ENCODE data around the gene CPXM2. TPM values are rescaled to one million over a fixed set of nuclear protein-coding genes. Genes with fewer than 3 reads are reported as not detected.

Gene CPXM2
- total and polyA plus RNA-seq, 2 donors (not counting 1 experiment from before 2014, with no cell fraction given): not detected

DNA sequence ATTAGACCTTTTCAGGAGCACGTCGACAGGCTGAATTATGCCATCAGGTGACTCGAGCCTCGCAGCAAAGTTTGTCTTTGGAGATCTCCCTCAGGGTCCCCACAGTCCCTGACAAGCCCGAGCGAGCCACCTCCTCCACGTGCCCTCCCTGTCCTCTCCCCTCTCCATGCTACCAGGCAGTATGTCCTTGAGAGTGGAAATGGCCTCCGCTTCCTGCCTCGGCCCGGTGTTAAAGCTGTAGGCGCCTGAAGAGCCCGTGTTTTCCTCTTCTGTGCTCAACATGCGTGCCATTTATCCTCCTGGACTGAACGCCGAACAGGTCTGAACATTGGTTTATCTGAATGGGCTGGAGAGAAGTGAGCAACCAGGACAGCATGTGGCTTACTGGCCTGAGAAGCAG lies 142.9 kb downstream of the CPXM2 start:
- WGBS (ENCODE audit: insufficient coverage): 80% methylated on average over 15 of the region's 15 CpGs
- TF ChIP-seq EZH2 (IDR thresholded peaks at IDR 0.05; ENCODE audit: borderline replicate concordance, insufficient read depth, low read depth, low read length, poor library complexity, severe bottlenecking) (no peak), CTCF (IDR thresholded peaks at IDR 0.05) (no peak)
- Histone ChIP-seq H3K79me2 (ENCODE audit: control insufficient read depth, insufficient read depth, low read length) (no peaks in the 10 kb centered on the region), H3K27me3 (replicated peaks in 1 of 4; ENCODE audit: control extremely low read depth in 1 of 4, control insufficient read depth in 3 of 4, insufficient read depth in 4 of 4, low read length in 3 of 4) (no peaks in the 10 kb centered on the region), H3K4me1 (ENCODE audit: control insufficient read depth in 2 of 2, insufficient read depth in 2 of 2, low read length in 2 of 2) (no peaks in the 10 kb centered on the region), H3K9me3 (ENCODE audit: control extremely low read depth in 1 of 3, control insufficient read depth in 2 of 3, insufficient read depth in 1 of 3, low read length in 2 of 3) (peaks cover 0 to 19% (median 0%) of the 10 kb centered on the region in 3 donors), H3K4me2 (replicated peaks; ENCODE audit: low read depth, low read length, poor library complexity, severe bottlenecking) (no peak overlapping the region), H3K9ac (ENCODE audit: low read length) (no peak overlapping the region), H3K4me3 (ENCODE audit: control extremely low read depth in 1 of 5, extremely low read depth in 1 of 5, insufficient read depth in 1 of 5, low read depth in 2 of 5, low read length in 4 of 5) (no peak overlapping the region), H4K20me1 (ENCODE audit: control insufficient read depth, insufficient read depth, low read length, poor library complexity, severe bottlenecking) (no peaks in the 10 kb centered on the region), H3K36me3 (replicated peaks in 1 of 2; ENCODE audit: control extremely low read depth in 1 of 2, control insufficient read depth in 1 of 2, extremely low read depth in 1 of 2, insufficient read depth in 2 of 2, low read length in 1 of 2) (no peaks in the 10 kb centered on the region), H2AFZ (ENCODE audit: insufficient read depth, low read depth, low read length, poor library complexity, severe bottlenecking) (no peak overlapping the region), H3K27ac (ENCODE audit: low read length in 2 of 2) (no peak overlapping the region)
- intact Hi-C loops (cut with micrococcal nuclease): no loop called here
- Mint-ChIP-seq H3K27ac (no peak overlapping the region), H3K4me1 (no peaks in the 10 kb centered on the region), H3K4me3 (no peak overlapping the region), H3K9me3 (ENCODE audit: insufficient read depth) (peaks cover 11% of the 10 kb centered on the region), H3K27me3 (peaks cover 10% of the 10 kb centered on the region)
- DNase-seq (no peak), ATAC-seq (ENCODE audit: low read depth) (no peak)
- ChIA-PET CTCF (no interaction called here), POLR2A (no interaction called here)

- Histone ChIP-seq H3K27me3 (replicated peaks in 1 of 4; ENCODE audit: control extremely low read depth in 1 of 4, control insufficient read depth in 3 of 4, insufficient read depth in 4 of 4, low read length in 3 of 4) (no peaks in the 10 kb centered on the region), H3K4me2 (replicated peaks; ENCODE audit: low read depth, low read length, poor library complexity, severe bottlenecking) (no peak overlapping the region), H3K27ac (ENCODE audit: low read length in 2 of 2) (no peak overlapping the region), H3K4me3 (ENCODE audit: control extremely low read depth in 1 of 5, extremely low read depth in 1 of 5, insufficient read depth in 1 of 5, low read depth in 2 of 5, low read length in 4 of 5) (no peak overlapping the region), H3K79me2 (ENCODE audit: control insufficient read depth, insufficient read depth, low read length) (no peaks in the 10 kb centered on the region), H2AFZ (ENCODE audit: insufficient read depth, low read depth, low read length, poor library complexity, severe bottlenecking) (no peak overlapping the region), H3K4me1 (ENCODE audit: control insufficient read depth in 2 of 2, insufficient read depth in 2 of 2, low read length in 2 of 2) (no peaks in the 10 kb centered on the region), H3K9me3 (ENCODE audit: control extremely low read depth in 1 of 3, control insufficient read depth in 2 of 3, insufficient read depth in 1 of 3, low read length in 2 of 3) (peaks cover 0 to 13% (median 0%) of the 10 kb centered on the region in 3 donors), H3K9ac (ENCODE audit: low read length) (no peak overlapping the region), H4K20me1 (ENCODE audit: control insufficient read depth, insufficient read depth, low read length, poor library complexity, severe bottlenecking) (no peaks in the 10 kb centered on the region), H3K36me3 (replicated peaks in 1 of 2; ENCODE audit: control extremely low read depth in 1 of 2, control insufficient read depth in 1 of 2, extremely low read depth in 1 of 2, insufficient read depth in 2 of 2, low read length in 1 of 2) (no peaks in the 10 kb centered on the region)
- intact Hi-C loops (cut with micrococcal nuclease): no loop called here
- no peak overlapping the region for H3K4me3 Mint-ChIP-seq
- H3K27ac Mint-ChIP-seq: no peak overlapping the region
- H3K9me3 Mint-ChIP-seq (ENCODE audit: insufficient read depth): peaks cover 11% of the 10 kb centered on the region
- DNase-seq (no peak), ATAC-seq (ENCODE audit: low read depth) (no peak)
- peaks cover 11% of the 10 kb centered on the region for H3K27me3 Mint-ChIP-seq
- no peaks in the 10 kb centered on the region for H3K4me1 Mint-ChIP-seq
- no peak for TF ChIP-seq EZH2 (IDR thresholded peaks at IDR 0.05; ENCODE audit: borderline replicate concordance, insufficient read depth, low read depth, low read length, poor library complexity, severe bottlenecking)
- TF ChIP-seq CTCF (IDR thresholded peaks at IDR 0.05): no peak
- WGBS (ENCODE audit: insufficient coverage): 91% methylated on average over 2 of the region's 3 CpGs
- CTCF ChIA-PET: no interaction called here
- POLR2A ChIA-PET: no interaction called here
Measured at GRCh38 chr10:123747426-123747825, 144.2 kb downstream of the CPXM2 start.
